Stomach (tissue), 9 donors: ENCODE results near the gene UNC13B. TPM values are rescaled to one million over a fixed set of nuclear protein-coding genes. Genes with fewer than 3 reads are reported as not detected.

Experiments
- DNase-seq, 2 donors: peaks; one replicate each; pipeline versions ENCODE4 v3.0.0 to v3.0.0-alpha.2; 2013 to 2019
- H3K27ac ChIP-seq, 5 donors: fragments of 200-600 bp in 4 of 5; sonication (generic) in 4 of 5; one replicate each; pipeline ENCODE4 v1.5.1; 2013 to 2019; ENCODE audit warnings: mild to moderate bottlenecking in 1 of 5, moderate library complexity in 1 of 5
- H3K27me3 ChIP-seq, 3 donors: fragments of 200-600 bp; sonication (generic); one replicate each; pipeline ENCODE4 v1.5.1; 2017 to 2019; ENCODE audit warnings: mixed run types in 1 of 3
- H3K36me3 ChIP-seq, 4 donors: fragments of 200-600 bp; sonication (generic); 1 replicate in 3 of 4; 2 replicates in 1 of 4; pipeline ENCODE4 v1.5.1; 2016 to 2019
- H3K4me1 ChIP-seq, 4 donors: fragments of 200-600 bp; sonication (generic); one replicate each; pipeline ENCODE4 v1.5.1; 2016 to 2019
- H3K4me3 ChIP-seq, 4 donors: fragments of 200-600 bp; sonication (generic) in 3 of 4; one replicate each; pipeline ENCODE4 v1.5.1; 2016 to 2019; ENCODE audit warnings: mild to moderate bottlenecking in 1 of 4
- H3K9me3 ChIP-seq, 4 donors: fragments of 200-600 bp; sonication (generic); one replicate each; pipeline ENCODE4 v1.5.1; 2016 to 2019
- EP300 ChIP-seq: sonication (generic); formaldehyde crosslinking; IDR thresholded peaks from one replicate; pipeline ENCODE4 v1.6.1; 2017; ENCODE audit warnings: antibody characterized with exemption
- POLR2A ChIP-seq, 4 donors: fragments of 450-650 bp; IDR thresholded peaks; one replicate each; pipeline ENCODE4 v1.6.1; 2016; ENCODE audit warnings: antibody characterized with exemption in 4 of 4, control low read depth in 2 of 4, mild to moderate bottlenecking in 1 of 4, moderate library complexity in 1 of 4
- POLR2AphosphoS5 ChIP-seq, 3 donors: sonication (generic); formaldehyde crosslinking; IDR thresholded peaks; one replicate each; pipeline ENCODE4 v1.6.1; 2016; ENCODE audit warnings: antibody characterized with exemption in 3 of 3
- WGBS, 5 donors: extraction: QIAGEN DNeasy Blood & Tissue Kit in 3 of 5; methylation state at CpG; one replicate each; pipeline versions ENCODE4 v1.1.5 to v1.1.7; 2013 to 2018; 5-methylcytosine and 5-hydroxymethylcytosine counted together
- intact Hi-C: fragments of 100-400 bp; cut with DNase I; formaldehyde crosslinking; loops from one replicate; pipeline ENCODE4 v1.15.1; 2023; ENCODE audit warnings: low total_unique reads
- polyA plus RNA-seq, 3 donors: library from polyadenylated mRNA; stranded (reverse); fragments of 200-250 nt; gene quantifications; one replicate each; pipeline ENCODE4 v1.2.3, GENCODE V29; 2013
- total RNA-seq, 5 donors: library from RNA; depleted of rRNA; stranded (reverse); fragments of >200 nt; gene quantifications; one replicate each; pipeline versions ENCODE4 v1.1.0 to v1.2.3, GENCODE V29; 2014 to 2016
- TF ChIP-seq, protein P1 (sequence below), 7 experiments: fragments of 450-650 bp in 4 of 7; fragments of 200-600 bp in 3 of 7; sonication (generic) in 3 of 7; IDR thresholded peaks; one replicate each; pipeline ENCODE4 v1.5.1; 2016 to 2019; ENCODE audit warnings: antibody characterized with exemption in 7 of 7, control low read depth in 2 of 7, mild to moderate bottlenecking in 1 of 7
- donor health status: healthy with polysubstance abuse.
- donor health status: Bipolar disorder and iron deficiency.
- donor health status: healthy.

Gene UNC13B
- total and polyA plus RNA-seq, 8 donors: 8.9 to 68.7 (median 20.8) TPM

GRCh38 chr9:35257986-35258659, 96.3 kb downstream of the UNC13B start:
- Histone ChIP-seq H3K4me3 (no peak overlapping the region), H3K36me3 (no peaks in the 10 kb centered on the region), H3K4me1 (peaks cover 7 to 17% (median 13%) of the 10 kb centered on the region in 4 donors), H3K27me3 (no peaks in the 10 kb centered on the region), H3K9me3 (no peaks in the 10 kb centered on the region), H3K27ac (peak overlapping the region; percentile 44 to 63 (median 58))
- DNase-seq: peak in 1 of 2 donors; percentile 47
- no peak for TF ChIP-seq POLR2AphosphoS5 (IDR thresholded peaks at IDR 0.05)
- TF ChIP-seq, protein P1, sequence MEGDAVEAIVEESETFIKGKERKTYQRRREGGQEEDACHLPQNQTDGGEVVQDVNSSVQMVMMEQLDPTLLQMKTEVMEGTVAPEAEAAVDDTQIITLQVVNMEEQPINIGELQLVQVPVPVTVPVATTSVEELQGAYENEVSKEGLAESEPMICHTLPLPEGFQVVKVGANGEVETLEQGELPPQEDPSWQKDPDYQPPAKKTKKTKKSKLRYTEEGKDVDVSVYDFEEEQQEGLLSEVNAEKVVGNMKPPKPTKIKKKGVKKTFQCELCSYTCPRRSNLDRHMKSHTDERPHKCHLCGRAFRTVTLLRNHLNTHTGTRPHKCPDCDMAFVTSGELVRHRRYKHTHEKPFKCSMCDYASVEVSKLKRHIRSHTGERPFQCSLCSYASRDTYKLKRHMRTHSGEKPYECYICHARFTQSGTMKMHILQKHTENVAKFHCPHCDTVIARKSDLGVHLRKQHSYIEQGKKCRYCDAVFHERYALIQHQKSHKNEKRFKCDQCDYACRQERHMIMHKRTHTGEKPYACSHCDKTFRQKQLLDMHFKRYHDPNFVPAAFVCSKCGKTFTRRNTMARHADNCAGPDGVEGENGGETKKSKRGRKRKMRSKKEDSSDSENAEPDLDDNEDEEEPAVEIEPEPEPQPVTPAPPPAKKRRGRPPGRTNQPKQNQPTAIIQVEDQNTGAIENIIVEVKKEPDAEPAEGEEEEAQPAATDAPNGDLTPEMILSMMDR (IDR thresholded peaks at IDR 0.05): no peak
- TF ChIP-seq POLR2A (IDR thresholded peaks at IDR 0.05): no peak
- no peak for TF ChIP-seq EP300
- 41 to 61% (median 58%) methylated on average over 6 of the region's 6 CpGs for WGBS, 5 donors
- intact Hi-C loops: loop anchor here (5.0 kb wide), 1 partner anchor 141 kb away; the partner anchor contains the start of gene ATOSB

GRCh38 chr9:35258660-35259474, 97.1 kb downstream of the UNC13B start:
- peaks cover 7 to 17% (median 13%) of the 10 kb centered on the region in 4 donors for H3K4me1 ChIP-seq
- H3K27ac ChIP-seq: peak overlapping the region; percentile 44 to 63 (median 58)
- no peaks in the 10 kb centered on the region for H3K36me3 ChIP-seq
- H3K9me3 ChIP-seq: no peaks in the 10 kb centered on the region
- no peak for TF ChIP-seq POLR2A (IDR thresholded peaks at IDR 0.05)
- TF ChIP-seq, protein P1 (IDR thresholded peaks at IDR 0.05): peak in 5 of 7 experiments; percentile 38 to 72 (median 58)
- peak; percentile 75 to 90 for DNase-seq
- H3K27me3 ChIP-seq: no peaks in the 10 kb centered on the region
- WGBS, 5 donors: 15 to 35% (median 22%) methylated on average over 5 of the region's 5 CpGs
- no peak overlapping the region for H3K4me3 ChIP-seq
- intact Hi-C loops: loop anchor here (5.0 kb wide), 1 partner anchor 142 kb away; the partner anchor contains the start of gene ATOSB

- no peaks in the 10 kb centered on the region for H3K36me3 ChIP-seq
- DNase-seq: no peak
- H3K27me3 ChIP-seq: no peaks in the 10 kb centered on the region
- TF ChIP-seq POLR2AphosphoS5 (IDR thresholded peaks at IDR 0.05) (no peak), POLR2A (IDR thresholded peaks at IDR 0.05) (no peak)
- TF ChIP-seq, protein P1 (IDR thresholded peaks at IDR 0.05): no peak
- H3K27ac ChIP-seq: no peak overlapping the region
- WGBS, 5 donors: 74 to 90% (median 81%) methylated on average over 1 of the region's 1 CpG
- H3K4me3 ChIP-seq: no peak overlapping the region
- peaks cover 7 to 17% (median 13%) of the 10 kb centered on the region in 4 donors for H3K4me1 ChIP-seq
- no peaks in the 10 kb centered on the region for H3K9me3 ChIP-seq
- intact Hi-C loops: no loop called here
Observed at GRCh38 chr9:35260186-35260585, 98.4 kb downstream of the UNC13B start.

DNA sequence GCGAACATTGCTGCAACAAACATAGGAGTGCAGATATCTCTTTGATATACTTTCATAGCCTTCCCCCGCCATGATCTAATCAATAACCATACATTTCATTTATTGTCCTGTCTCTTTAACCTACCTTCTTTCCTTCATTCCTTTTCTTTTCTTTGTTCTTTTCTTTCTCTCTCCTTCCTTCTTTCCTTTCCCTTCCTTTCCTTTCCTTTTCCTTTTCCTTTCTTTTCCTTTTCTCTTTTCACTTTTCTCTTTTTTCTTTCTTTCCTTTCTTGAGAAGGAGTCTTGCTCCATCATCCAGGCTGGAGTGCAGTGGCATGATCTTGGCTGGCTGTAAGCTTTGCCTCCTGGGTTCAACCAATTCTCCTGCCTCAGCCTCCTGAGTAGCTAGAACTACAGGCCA, 100.3 kb downstream of the UNC13B start:
- no peak for TF ChIP-seq POLR2A (IDR thresholded peaks at IDR 0.05)
- no peak for TF ChIP-seq EP300
- TF ChIP-seq, protein P1 (IDR thresholded peaks at IDR 0.05): no peak
- no peak for TF ChIP-seq POLR2AphosphoS5 (IDR thresholded peaks at IDR 0.05)
- H3K27ac ChIP-seq: no peak overlapping the region
- H3K4me3 ChIP-seq: no peak overlapping the region
- 89 to 97% (median 94%) methylated on average over 2 of the region's 2 CpGs for WGBS, 5 donors
- peaks cover 7 to 17% (median 13%) of the 10 kb centered on the region in 4 donors for H3K4me1 ChIP-seq
- H3K27me3 ChIP-seq: no peaks in the 10 kb centered on the region
- peaks cover 0 to 8% (median 0%) of the 10 kb centered on the region in 4 donors for H3K36me3 ChIP-seq
- intact Hi-C loops: no loop called here
- no peaks in the 10 kb centered on the region for H3K9me3 ChIP-seq
- DNase-seq: no peak
